Activated CD8-positive, alpha-beta memory T cell treated with anti-CD3 and anti-CD28 coated beads, Interleukin-2, amount 50 U/mL, for 1 hour (primary cell): Measurements from ENCODE around the gene INSIG1.

ENCODE experiments used
- DNase-seq: peaks from one replicate; pipeline ENCODE4 v3.0.0-alpha.2; 2020; ENCODE audit errors: extremely low read depth

The INSIG1 gene

DNA sequence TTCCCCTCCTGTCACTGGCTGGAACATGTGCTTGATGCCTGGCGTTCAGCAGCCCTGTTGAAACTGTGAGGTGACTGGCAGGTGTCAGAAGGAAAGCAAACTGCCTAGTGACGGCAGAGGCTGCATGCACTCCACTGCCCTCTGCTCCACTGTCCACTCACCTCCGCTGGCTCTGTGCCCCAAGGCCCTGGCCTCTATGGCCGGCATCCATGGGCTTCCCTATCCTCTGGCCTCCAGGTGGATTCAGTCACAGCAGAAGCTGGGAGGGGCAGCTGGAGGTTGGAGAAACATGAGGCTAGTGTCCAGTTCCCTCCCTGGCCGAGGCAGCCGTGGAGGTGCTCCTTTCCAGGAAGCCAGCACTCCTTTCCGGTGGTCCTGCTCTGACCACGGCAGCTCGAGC lies 31.2 kb upstream of the INSIG1 start:
- DNase-seq = no peak

DNA sequence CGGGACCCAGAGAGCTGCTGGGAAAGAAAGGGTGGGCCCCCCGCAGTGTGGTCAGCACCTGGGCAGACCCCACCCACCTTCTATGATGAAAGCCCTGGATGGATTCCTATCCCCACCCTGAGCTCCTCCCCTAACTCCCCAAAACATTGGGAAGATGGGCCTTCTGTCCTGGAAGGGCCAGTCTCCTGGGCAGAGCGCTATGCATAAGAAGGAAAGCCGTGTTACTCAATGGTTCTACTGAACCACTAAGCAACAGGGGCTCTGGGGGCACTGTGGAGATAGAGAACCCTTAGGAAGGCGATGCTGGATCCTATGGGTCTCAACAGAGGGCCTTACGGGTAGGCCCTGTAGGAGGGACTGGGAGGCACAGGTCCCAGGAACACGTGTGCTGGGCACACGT lies 30.7 kb upstream of the INSIG1 start:
- DNase-seq = no peak

DNA sequence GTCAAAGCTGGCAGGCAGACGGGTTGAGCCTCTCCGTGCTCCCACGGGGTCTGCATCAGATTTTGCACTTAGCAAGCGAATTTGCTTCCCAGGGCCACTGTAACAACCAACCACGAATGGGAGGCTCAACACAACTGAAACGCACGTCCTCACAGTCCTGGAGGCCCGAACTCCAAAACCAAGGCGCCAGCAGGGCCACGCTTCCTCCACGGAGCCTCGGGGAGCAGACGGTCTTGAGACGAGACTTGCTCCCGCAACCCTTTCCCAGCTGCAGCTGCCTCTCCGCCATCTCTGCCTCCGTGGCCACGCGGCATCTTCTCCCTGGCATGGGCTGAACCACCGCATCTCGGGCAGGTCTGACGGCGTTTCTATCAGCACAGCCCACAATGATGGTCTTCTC lies 30.2 kb upstream of the INSIG1 start:
- no peak for DNase-seq

DNA sequence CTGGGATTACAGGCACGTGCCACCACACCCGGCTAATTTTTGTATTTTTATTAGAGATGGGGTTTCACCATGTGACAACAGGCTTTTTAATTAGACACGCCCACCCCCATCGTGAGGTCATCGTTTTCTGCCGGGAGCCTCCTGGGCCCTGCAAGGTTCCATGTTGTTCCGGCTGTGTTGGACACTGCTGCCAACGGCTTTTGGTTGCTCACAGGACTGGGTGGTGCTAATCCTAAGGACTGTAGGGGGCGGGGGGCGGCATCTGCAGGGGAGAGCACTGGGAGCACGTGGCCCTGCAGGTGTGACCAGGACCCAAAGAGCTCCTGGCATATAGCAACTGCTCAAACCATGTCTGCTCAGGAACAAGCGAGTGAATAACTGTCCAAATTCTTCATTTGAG lies 29.5 kb upstream of the INSIG1 start:
- DNase-seq = no peak

DNA sequence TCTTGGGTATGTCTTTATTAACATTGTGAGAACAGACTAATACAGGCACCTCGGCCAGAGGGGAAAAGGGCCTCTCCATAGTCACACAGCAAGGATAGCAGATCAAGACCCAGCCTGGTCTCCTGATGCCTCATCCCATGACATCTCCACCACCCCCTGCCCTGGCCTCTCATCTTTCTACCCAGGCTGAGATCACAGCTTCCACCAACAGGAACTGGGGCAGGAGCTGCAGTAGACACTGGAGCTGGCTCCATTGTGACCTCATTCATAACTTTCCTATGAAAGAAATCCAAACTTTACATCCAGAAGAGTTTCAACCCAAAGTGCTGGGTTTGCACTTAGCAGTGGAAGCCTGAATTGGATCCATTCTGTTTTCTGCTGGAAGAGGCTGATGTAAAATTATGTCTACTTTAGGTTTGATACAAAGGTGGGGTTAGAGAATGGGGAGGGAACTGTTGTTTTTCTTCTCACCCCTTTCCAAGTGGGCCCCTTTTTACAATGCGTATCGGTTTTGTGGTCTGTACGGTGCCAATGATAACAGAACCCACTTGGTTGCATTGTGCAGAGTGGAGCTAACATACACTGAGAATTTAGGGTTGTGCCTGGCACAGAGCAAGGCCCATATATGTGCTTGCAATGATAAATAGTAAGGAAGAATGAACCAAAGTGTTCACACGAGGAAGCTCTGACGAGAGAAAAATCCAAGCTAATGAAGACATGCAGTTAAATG lies 28.6 kb upstream of the INSIG1 start:
- no peak for DNase-seq

DNA sequence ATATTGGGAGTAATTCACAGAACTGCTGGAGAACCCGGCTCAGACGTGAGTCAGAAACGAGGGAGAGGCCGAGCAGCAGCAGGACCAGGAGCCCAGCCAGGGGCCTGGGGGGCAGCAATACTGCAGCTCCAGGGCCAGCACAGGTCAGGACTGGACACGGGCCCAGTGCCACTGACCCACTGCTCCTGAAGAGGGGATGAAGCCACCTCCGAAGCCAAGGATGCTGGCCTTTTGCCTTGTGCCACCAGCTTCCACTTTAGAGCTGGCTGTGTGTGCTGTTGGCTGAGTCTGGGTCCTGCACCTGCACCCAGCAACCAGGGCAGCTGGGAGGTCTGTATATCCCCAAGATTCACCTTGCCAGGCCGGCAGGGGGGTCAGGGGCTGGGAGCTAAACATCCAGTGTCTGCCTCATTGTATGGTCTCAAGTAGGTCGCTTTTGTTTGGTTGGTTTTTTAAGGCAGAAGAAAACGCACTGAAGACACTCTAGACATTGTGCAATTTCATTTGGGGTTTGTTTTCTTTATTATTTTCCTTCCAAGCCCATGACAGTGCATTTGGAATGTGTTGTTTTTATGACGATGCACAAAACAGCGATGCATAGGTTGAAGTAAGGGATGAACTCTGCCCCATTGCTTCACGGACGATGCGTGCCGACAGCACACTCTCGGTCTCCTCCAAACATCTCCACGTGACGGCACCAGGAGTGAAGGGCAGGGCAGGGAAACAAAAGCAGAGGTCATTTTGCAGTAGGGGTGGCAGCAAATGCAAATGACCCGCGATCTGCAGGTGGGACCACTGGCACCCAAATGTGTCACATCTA lies 27.7 kb upstream of the INSIG1 start:
- DNase-seq = no peak

DNA sequence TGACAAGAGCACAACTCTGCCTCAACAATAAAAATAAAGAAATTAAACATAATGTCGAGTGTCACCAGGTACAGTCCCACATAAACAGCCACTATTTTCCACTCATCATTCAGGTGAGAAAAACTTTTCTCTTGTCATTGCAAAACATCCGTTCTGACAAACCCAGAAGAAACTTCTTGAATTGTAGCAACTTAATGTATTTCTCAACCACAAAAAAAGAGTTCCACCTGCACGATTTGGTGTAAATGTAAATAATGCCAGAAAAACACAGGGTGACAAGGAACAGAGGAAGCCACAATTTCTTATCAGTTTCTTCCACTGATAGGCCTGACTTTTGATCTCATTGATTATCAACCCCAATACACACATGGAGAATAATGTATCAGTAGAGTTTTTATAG lies 26.8 kb upstream of the INSIG1 start:
- DNase-seq = no peak

DNA sequence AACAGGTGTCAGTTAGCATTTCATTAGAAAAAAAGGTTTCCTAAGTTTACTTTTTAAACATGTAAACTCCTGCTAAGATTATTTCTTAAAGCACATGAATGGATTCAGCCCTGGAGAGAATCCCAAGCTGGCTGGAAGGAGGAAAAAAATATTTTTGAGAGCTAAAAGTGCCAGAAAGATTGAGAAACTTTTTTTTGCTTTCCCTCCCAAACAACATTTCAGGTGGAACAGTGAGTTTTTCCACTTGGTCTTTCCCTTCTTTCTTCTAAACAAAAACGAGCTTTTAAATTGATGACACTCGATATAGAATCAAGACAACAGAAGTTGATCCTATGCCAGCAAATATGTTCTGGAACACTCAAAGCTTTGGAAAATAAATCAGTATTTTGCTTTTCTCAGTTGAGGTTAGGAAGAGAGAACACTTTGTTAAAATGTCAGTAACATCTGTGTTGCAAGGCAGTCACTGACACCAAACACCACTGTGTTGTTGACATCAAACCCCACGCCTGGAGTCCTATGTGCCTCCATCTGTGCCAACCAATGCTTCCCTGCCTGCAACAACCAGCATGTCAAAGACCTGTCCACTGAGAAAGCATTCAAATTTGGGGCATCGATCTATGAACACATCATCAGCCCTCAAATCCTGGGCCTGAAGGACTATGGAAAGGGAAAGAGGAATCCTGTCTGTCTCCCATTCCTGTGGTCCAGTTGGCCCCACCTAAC lies 22.9 kb upstream of the INSIG1 start:
- DNase-seq = no peak

DNA sequence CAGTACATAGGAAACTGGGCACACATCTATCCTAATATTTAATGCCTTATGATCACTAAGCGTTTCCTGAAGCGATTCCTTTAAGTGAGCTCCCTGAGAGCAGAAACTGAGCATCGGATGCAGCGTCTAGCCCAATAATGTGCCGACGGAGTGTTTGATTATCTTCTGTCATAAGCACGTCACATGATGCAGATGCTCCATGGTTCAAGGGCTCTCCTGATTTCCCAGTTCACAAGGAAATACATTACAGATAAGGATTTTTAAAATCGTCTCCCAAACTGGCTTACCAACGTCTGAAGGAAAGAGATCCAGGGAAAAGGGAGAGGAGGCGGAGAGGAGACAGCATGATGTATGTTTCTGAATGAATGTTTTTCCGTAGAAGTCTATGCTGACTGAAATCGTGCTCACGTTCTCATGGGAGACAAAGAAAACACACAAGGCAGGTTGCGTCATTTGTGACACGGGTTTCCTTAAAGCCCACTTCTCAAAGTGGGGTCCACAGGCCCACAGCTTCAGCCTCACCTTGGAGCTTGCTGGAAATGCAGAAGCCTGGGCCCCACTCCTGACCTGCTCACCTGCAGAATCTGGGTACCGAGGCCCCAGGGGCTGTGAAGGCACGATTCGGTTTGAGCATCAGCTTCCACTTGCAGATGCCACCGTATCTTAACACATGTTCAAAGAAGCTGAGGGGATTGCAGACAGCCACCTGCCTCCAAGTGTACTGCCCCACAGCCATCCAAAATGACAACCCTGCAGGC lies 21.5 kb upstream of the INSIG1 start:
- DNase-seq = no peak

DNA sequence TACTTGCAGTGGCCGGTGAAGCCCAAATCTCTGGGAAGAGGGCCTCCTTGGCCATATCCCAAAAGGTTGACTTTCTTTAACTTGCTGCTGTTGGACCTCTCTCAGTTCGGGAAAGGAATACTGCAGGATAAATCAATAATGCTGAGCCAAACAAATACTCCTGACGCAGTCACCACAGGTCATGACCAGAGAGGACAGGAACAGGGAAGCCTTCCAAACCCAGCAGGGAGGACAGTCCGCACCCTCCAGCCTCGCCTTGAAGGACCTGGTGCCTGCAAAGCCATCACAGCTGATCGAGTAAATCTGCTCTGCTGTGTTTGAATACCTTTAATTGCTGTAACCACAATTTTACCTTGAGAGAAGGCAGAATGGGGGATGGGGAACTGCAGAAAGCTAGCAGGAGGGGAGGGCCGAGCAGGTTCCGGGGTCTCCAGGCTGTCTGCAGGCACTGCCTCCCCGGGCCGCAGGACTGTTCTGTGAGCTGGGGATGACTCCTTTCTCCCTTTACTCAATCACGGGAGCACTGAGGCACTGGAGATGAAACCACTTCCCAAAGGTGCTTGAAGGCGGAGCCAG lies 20.8 kb upstream of the INSIG1 start:
- no peak for DNase-seq

DNA sequence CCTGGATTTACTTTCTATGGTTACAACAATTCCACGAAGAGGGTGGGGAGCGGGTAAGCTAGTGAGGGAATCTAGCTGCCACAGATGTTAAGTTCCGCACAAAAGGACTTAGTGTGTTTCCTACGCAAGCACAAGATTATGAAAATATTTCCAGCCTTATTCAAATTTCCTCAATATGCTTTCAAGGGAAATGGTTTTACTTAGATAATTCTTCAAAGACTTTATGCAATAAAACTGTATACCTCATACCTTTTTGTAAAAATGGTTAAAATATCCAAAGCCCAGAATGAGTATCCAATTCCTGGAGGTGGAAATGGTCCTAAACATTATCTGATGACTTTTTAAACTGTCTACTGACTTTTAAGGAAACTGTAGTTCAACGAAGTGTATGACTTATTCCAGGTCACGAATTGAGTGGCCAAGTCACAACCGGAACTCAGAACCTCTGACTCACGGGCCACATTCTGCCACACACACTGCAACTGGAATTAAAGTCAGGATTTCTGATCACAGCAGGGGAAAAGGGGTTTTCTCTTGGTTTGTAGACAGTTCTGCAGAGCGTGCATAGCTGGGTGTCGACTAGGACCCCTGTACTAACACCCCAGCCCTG lies 20.2 kb upstream of the INSIG1 start:
- DNase-seq = no peak

DNA sequence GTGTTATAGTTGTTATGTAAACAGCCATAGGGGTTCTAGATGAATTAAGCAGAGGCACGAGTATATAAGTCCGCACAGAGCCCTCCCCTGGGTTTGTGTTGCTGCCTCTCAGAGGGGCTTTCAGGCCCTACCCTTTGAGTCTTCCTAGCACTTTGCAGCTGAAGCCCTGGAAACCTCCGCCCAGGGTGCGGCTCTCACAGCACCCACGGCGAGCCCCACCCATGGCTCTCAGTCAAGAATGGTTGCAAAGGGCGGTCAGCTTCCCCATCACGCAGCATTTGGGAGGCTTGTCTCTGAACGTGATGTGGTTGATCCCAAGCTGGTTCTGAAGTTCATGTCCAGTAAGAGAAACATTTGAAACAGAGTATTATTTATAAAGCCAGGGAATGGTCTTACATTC lies 18.8 kb upstream of the INSIG1 start:
- no peak for DNase-seq

DNA sequence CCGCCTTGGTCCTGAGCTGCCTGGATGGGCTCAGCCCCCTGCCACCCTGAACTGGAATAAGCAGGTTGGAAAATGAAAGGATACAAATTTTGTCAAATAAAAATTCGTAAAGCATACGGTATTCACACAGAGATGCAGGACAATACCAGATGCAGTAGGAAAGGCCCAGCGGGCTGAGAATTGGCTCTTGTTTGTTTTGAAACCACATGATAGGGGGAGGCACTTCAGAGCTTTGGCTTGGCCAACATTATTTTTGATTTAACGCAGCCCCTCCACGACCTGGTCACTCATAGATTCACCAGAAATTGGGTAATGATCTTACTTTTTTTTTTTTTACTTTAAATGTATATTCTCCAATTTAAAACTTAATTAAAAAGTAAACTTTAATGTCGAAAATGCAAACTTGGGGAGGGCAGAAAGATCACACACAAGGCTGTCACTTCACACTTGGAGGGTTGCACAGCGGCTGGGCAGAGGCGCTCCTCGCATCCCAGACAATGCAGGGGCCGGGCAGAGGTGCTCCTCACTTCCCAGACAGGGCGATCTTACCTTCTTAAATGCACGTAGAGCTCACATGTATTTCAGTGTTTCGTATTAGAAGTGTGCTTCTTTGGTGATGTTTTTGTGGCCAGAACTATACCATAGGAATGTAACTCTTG lies 17.8 kb upstream of the INSIG1 start:
- no peak for DNase-seq

DNA sequence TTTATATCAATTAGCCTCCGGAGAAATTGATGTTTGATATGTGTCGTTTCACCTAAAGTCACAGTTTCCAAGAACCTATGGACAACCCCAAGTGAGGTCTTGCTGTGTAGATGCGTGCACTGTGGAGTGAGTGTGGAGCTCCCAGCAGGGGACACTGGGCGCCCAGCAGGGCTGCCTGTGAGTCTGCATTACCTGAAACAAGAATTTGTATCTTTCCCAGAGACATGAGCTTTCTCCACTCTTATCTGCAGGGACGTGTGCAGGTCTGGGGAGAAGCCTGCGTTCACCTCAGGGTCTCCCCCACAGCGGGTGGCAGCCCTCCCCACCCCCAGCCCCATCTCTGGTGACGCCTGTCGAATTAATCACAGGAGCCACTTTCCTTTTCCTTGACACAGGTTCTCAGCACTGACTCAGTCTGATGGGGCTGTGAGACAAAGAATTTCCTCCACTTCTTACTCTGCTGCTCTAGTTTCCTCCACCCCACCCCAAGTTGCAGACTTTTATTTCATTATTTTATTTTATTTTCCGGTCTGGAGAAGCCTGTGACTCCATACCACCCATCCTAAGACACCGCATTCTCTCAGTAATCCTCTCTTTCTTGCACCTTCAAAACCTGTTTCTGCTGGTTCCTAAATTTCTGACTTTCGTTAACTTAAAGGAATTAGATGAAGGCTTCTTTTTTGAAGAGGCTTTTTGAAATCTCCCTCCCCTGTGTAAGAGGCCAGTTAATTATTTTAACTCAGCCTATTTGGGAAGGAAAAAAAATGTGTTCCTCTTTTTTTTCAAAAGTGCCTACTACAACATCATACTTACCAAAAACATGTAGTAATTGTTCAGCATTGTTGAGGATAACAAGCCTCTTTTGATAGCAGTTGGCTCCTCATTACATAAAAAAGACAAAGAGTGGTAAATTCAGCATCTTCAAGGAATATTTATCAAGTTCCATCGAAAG lies 17.0 kb upstream of the INSIG1 start:
- no peak for DNase-seq

DNA sequence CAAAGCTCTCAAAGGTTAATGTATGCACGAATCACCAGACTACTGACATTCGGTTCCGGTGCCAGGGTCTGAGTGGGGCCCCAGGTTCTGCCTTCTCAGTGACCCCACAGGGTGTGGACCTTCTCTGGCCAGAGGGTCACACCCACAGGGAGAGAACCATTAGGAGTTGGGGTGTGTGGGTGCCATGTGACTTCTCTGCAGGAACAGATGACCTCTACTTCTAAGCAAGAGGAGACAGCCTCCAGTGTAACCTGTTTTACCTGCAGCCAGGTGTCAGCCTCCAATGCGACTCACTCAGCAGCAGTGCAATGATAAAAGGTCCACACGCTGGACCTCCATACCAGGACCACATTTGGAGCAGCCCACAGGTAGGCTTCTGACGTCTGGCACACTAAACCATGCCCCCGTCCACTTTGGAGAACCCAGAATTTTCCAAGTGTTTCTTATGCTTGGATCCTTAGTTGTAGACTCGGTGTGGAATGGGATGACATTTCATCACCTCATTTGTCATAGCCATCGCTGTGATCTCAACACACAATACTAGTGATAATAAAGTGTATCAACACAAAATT lies 16.2 kb upstream of the INSIG1 start:
- no peak for DNase-seq

DNA sequence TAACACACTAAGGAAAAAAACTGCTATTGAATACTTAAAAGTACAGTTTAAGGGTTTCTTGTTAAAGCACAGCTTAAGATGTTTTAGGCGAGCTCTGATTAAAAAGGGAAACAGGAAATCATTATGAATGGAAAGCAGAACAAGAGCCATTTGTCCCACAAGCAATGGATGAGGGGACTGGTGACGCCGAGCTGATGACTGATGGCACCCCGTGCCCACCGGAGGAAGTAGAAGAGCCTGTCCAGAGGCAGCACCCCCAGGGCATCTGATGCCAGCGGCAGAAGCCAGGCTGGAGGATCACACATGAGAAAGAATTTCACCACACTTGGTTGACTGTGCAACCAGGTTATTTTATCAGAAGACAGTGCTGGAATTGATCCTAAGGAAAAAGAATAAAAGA lies 15.0 kb upstream of the INSIG1 start:
- DNase-seq = no peak

DNA sequence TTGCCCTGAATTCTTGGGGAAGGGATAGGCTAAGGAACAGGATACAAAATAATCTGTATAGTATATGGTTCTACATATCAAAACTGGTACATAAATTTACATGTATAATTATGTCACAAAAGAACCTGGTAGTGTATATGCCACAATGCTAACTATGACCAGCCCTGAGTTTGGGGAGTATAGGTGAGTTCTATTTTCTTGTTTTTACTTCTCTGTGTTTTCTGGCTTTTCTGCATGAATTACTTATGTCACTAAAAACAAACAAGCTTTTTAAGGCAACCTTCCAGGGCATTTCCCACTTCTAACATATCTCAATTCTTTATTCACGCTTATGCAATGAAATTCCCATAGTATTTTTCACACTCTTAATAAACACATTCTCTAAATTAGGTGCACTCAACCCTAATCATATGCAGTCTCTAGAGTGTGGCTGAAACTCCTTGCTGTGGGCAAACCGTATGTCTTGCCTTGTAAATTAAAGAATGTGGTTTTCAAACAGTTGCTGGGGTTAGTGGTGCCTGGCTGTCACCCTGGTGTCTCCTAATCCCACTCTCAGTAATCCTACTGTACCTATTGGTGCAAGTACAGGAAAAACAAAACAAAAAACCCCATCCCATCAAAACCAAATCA lies 14.0 kb upstream of the INSIG1 start:
- DNase-seq = no peak

DNA sequence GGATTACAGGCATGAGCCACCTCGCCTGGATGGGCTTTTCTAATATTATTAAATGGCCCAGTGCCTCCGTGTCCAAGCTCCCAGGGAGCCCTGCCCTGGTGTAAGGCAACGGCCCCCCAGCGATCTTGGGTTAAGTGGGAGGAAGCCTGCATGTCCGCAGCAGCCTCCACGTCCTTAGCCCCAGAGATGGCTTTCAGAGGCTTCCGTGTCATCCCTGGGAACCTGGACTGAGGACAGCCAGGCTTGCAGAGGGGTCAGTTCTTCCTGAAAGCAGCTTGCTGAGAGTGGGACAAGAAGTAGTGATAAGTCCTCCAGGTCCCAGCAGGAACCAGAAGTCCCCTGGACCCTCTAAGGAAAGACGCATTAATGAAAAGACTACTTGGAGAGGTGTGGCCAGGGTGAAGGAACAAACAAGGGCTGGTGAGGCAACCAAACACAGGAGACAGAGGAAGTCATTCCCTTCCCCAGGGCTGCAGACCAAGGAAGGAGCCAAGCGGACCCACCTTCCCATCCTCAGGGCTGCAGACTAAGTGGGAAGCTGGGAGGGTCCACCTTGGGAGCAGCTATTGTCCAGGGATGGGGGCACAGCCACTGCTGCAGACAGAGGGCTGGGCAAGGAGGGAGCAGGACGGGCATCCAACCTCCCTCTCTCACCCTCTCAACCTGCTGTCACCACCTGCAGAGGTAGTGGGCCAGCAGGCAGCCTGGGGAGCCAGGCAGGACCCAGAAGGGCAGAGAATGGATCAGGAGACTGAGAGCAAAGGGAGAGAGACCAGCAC lies 13.0 kb upstream of the INSIG1 start:
- no peak for DNase-seq
